Neutrophil (primary cell): Measurements from ENCODE around the gene TMEM200A.

Experiments
- H3K27ac ChIP-seq: fragments of 200-600 bp; sonication (generic); 2 replicates; pipeline ENCODE4 v1.5.1; 2016; ENCODE audit warnings: mild to moderate bottlenecking, moderate library complexity
- H3K27me3 ChIP-seq: fragments of 200-600 bp; sonication (generic); 2 replicates; pipeline ENCODE4 v1.6.0; 2016; ENCODE audit warnings: mild to moderate bottlenecking
- H3K36me3 ChIP-seq: fragments of 200-600 bp; sonication (generic); 2 replicates; pipeline ENCODE4 v1.5.1; 2017
- H3K4me1 ChIP-seq, 2 experiments: fragments of 200-600 bp in 1 of 2; sonication (generic) in 1 of 2; 1 replicate in 1 of 2; 2 replicates in 1 of 2; pipeline versions ENCODE4 v1.5.1 to v1.6.1; 2013 to 2016; ENCODE audit warnings: low read depth in 1 of 2, low read length in 1 of 2, mild to moderate bottlenecking in 1 of 2, moderate library complexity in 1 of 2; ENCODE audit not compliant: control insufficient read depth in 1 of 2, insufficient read depth in 1 of 2
- H3K4me3 ChIP-seq, 2 experiments: fragments of 200-600 bp in 1 of 2; sonication (generic) in 1 of 2; 1 replicate in 1 of 2; 2 replicates in 1 of 2; pipeline ENCODE4 v1.5.1; 2013 to 2016; ENCODE audit warnings: low read depth in 1 of 2, low read length in 1 of 2, mild to moderate bottlenecking in 1 of 2, moderate library complexity in 1 of 2
- H3K9me3 ChIP-seq: fragments of 200-600 bp; sonication (generic); 2 replicates; pipeline ENCODE4 v1.5.1; 2016
- CTCF ChIP-seq: fragments of 200-600 bp; sonication (generic); IDR thresholded peaks from 2 replicates; pipeline ENCODE4 v1.5.1; 2016; ENCODE audit warnings: antibody characterized with exemption

Gene TMEM200A

GRCh38 chr6:130369831-130370230, 4.0 kb downstream of the TMEM200A start:
- H3K4me1 ChIP-seq = no peaks in the 10 kb centered on the region
- H3K27ac ChIP-seq = no peak overlapping the region
- H3K36me3 ChIP-seq = no peaks in the 10 kb centered on the region
- no peak overlapping the region for H3K4me3 ChIP-seq
- H3K27me3 ChIP-seq = peaks cover 55% of the 10 kb centered on the region
- no peak for TF ChIP-seq CTCF
- H3K9me3 ChIP-seq = no peaks in the 10 kb centered on the region

- Histone ChIP-seq H3K4me3 (no peak overlapping the region), H3K9me3 (no peaks in the 10 kb centered on the region), H3K27ac (no peak overlapping the region), H3K36me3 (no peaks in the 10 kb centered on the region), H3K27me3 (peaks cover 33% of the 10 kb centered on the region), H3K4me1 (no peaks in the 10 kb centered on the region)
- no peak for TF ChIP-seq CTCF
Observed at GRCh38 chr6:130371921-130372420, 6.2 kb downstream of the TMEM200A start.

GRCh38 chr6:130372786-130373185, 7.0 kb downstream of the TMEM200A start:
- Histone ChIP-seq H3K27ac (no peak overlapping the region), H3K36me3 (no peaks in the 10 kb centered on the region), H3K9me3 (no peaks in the 10 kb centered on the region), H3K27me3 (peaks cover 25% of the 10 kb centered on the region), H3K4me3 (no peak overlapping the region), H3K4me1 (no peaks in the 10 kb centered on the region)
- no peak for TF ChIP-seq CTCF

- Histone ChIP-seq H3K4me3 (no peak overlapping the region), H3K27ac (no peak overlapping the region), H3K36me3 (no peaks in the 10 kb centered on the region), H3K9me3 (no peaks in the 10 kb centered on the region), H3K4me1 (no peaks in the 10 kb centered on the region), H3K27me3 (peaks cover 13% of the 10 kb centered on the region)
- no peak for TF ChIP-seq CTCF
Observed at GRCh38 chr6:130373992-130374391, 8.2 kb downstream of the TMEM200A start.

- H3K4me1 ChIP-seq = no peaks in the 10 kb centered on the region
- no peaks in the 10 kb centered on the region for H3K27me3 ChIP-seq
- H3K36me3 ChIP-seq = no peaks in the 10 kb centered on the region
- no peaks in the 10 kb centered on the region for H3K9me3 ChIP-seq
- H3K27ac ChIP-seq = no peak overlapping the region
- TF ChIP-seq CTCF = no peak
- no peak overlapping the region for H3K4me3 ChIP-seq
Observed at GRCh38 chr6:130376936-130377335, 11.1 kb downstream of the TMEM200A start.

- Histone ChIP-seq H3K9me3 (no peaks in the 10 kb centered on the region), H3K27me3 (no peaks in the 10 kb centered on the region), H3K4me3 (no peak overlapping the region), H3K27ac (no peak overlapping the region), H3K4me1 (no peaks in the 10 kb centered on the region), H3K36me3 (no peaks in the 10 kb centered on the region)
- no peak for TF ChIP-seq CTCF
Observed at GRCh38 chr6:130377371-130377770, 11.6 kb downstream of the TMEM200A start.
